Measurements from ENCODE around the gene ACSF3.

- TF ChIP-seq CTCF (IDR thresholded peaks at IDR 0.05 in 4 of 5, conservative IDR thresholded peaks at IDR 0.05 in 1 of 5) (no peak), POLR2A (IDR thresholded peaks at IDR 0.05) (no peak)
These were observed 38.3 kb upstream of the ACSF3 start for GRCh38 chr16:89055313-89055712.

Measured in gastrocnemius medialis (tissue), 4 donors.